ENCODE measurements around the gene FN3K. TPM values are rescaled to one million over a fixed set of nuclear protein-coding genes. Genes with fewer than 3 reads are reported as not detected.
A peak's percentile ranks its signal among the peaks of the same experiment; 100 is the strongest.

Gene FN3K
- 23.6 and 28.3 TPM in 2 replicates for total RNA-seq (2021)
- long read RNA-seq, partial matches to known transcripts: 1 of 2 reads
- long read RNA-seq, other reads (novel, unspliced or antisense): 1 of 2 reads

- Histone ChIP-seq H3K18ac (ENCODE audit: insufficient read length, low read depth, low read length) (peak within 1 kb of the TSS; percentile 94), H3K23ac (ENCODE audit: insufficient read length, low read depth, low read length) (no peak within 1 kb of the TSS), H2BK20ac (ENCODE audit: low read depth, low read length, poor library complexity, severe bottlenecking) (no peak within 1 kb of the TSS), H4K20me1 (ENCODE audit: control insufficient read depth, insufficient read depth, insufficient read length) (no peaks in the 10 kb centered on the region), H3T11ph (ENCODE audit: low read length) (no peak within 1 kb of the TSS), H3K9ac (ENCODE audit: extremely low read depth, insufficient read length, low read length) (no peak within 1 kb of the TSS), H3K56ac (ENCODE audit: insufficient read length, low read depth, low read length) (no peak within 1 kb of the TSS), H2BK120ac (ENCODE audit: low read depth, low read length, poor library complexity, severe bottlenecking) (no peak within 1 kb of the TSS), H3K9me3 (ENCODE audit: control insufficient read depth, low read depth, low read length) (no peaks in the 10 kb centered on the region), H2BK5ac (ENCODE audit: insufficient read length, low read length) (no peak within 1 kb of the TSS), H4K91ac (ENCODE audit: insufficient read length, low read depth, low read length) (no peak within 1 kb of the TSS), H2AFZ (ENCODE audit: low read length) (no peak within 1 kb of the TSS), H3K4ac (ENCODE audit: low read depth, low read length) (no peak within 1 kb of the TSS), H3K23me2 (ENCODE audit: insufficient read length, low read depth, low read length, poor library complexity, severe bottlenecking) (peaks cover 3% of the 10 kb centered on the region), H2AK5ac (ENCODE audit: insufficient read length, low read length) (no peak within 1 kb of the TSS), H3K27ac (ENCODE audit: insufficient read length, low read depth, low read length) (no peak within 1 kb of the TSS), H4K8ac (replicated peaks; ENCODE audit: insufficient read length, low read depth, low read length) (no peak within 1 kb of the TSS), H4K5ac (ENCODE audit: insufficient read length, low read depth, low read length) (no peak within 1 kb of the TSS), H3K4me2 (ENCODE audit: insufficient read depth, insufficient read length, low read length) (peak within 1 kb of the TSS; percentile 56), H2BK15ac (ENCODE audit: low read depth, low read length) (no peak within 1 kb of the TSS), H3K4me1 (ENCODE audit: insufficient read depth, low read length) (no peaks in the 10 kb centered on the region), H2BK12ac (ENCODE audit: insufficient read length, low read depth, low read length) (no peak within 1 kb of the TSS), H3K79me2 (ENCODE audit: insufficient read depth, low read length) (no peaks in the 10 kb centered on the region), H3K27me3 (ENCODE audit: insufficient read depth, low read length) (no peaks in the 10 kb centered on the region), H3K79me1 (ENCODE audit: insufficient read depth, low read depth, low read length, poor library complexity, severe bottlenecking) (no peaks in the 10 kb centered on the region), H3K14ac (ENCODE audit: insufficient read depth, low read length) (peak within 1 kb of the TSS; percentile 99)
- H3K27ac Mint-ChIP-seq: no peak within 1 kb of the TSS; a peak in 1 of 7 replicates
- H3K4me1 Mint-ChIP-seq: peaks cover 0 to 6% of the 10 kb centered on the region in 2 experiments; a peak in 2 of 4 replicates
- H3K9me3 Mint-ChIP-seq: peaks cover 4 to 5% of the 10 kb centered on the region in 2 experiments
- H3K27me3 Mint-ChIP-seq (ENCODE audit: low read depth): peaks cover 3% of the 10 kb centered on the region; the same call in 1 of the 2 replicates
- peaks cover 20 to 38% (median 30%) of the 10 kb centered on the region in 3 experiments for H3K36me3 Mint-ChIP-seq (ENCODE audit: insufficient read depth in 1 of 3, low read depth in 3 of 3)
- H3K4me3 Mint-ChIP-seq: peak within 1 kb of the TSS; percentile 66 to 79
- WGBS (ENCODE audit: extremely low coverage, insufficient read length, low lambda C conversion rate): no CpG with 5 or more reads among the region's 101 CpGs
- peak; percentile 82 for DNase-seq
- no peak for TF ChIP-seq CTCF (conservative IDR thresholded peaks at IDR 0.05)
Observed at GRCh38 chr17:82734987-82735866, at the start of gene FN3K. FN3K (plus strand) TSS chr17:82735615; CDS start chr17:82735637, 22 bp downstream.

All from H9 (cell line).